GM21619 (cell line): ENCODE measurements around the gene TMEM273.
A peak's percentile ranks its signal among the peaks of the same experiment; 100 is the strongest.

Source experiments
- ATAC-seq: cut with Tn5 transposase; IDR thresholded peaks from one replicate; pipeline ENCODE4 v1.9.1; 2021; ENCODE audit not compliant: unreplicated experiment

Gene TMEM273, protein sequence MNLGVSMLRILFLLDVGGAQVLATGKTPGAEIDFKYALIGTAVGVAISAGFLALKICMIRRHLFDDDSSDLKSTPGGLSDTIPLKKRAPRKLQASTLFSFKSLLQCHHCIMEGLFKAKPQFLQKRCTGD

DNA sequence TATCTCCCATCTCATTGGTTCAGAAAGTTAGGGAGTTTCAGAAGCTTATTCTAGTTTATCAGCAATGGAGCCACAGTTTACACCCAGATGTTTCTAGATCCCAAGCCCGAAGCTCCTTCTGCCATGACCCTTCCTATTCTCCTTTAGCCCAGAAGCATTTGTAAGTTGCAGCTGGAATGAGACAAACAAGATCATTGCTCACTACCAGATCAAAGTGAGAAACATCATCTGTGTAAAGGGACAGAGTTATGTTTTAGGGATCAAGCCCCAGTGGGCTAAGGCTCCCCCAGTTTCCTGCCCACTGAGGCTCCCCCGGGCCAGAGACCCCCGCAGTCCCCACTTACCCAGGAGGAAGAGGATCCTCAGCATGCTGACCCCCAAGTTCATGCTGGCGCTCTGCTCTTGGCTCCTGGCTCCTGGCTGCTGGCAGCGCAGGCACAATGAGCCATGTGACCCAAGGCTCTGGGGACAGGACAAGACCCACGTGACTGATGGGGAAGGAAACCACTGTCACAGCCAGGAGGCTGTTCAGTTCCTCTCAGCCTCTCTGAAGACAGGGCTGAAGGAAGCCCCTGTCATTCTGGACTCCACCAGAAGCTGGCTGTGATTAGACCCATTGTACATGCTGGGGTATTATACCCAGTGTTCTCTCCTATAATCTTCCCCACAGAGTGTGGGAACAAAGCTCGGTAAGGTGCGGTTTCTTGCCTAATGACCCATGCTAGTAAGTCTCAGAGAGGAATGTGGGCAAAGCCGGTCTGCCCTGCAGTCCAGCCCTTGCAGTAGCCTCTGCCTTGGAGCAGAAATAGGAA lies at the start of gene TMEM273:
TMEM273 (minus strand) TSS at position 442 of the 812 bp plus-strand sequence; CDS start at position 387, 55 bp downstream.
- peak; percentile 71 for ATAC-seq

DNA sequence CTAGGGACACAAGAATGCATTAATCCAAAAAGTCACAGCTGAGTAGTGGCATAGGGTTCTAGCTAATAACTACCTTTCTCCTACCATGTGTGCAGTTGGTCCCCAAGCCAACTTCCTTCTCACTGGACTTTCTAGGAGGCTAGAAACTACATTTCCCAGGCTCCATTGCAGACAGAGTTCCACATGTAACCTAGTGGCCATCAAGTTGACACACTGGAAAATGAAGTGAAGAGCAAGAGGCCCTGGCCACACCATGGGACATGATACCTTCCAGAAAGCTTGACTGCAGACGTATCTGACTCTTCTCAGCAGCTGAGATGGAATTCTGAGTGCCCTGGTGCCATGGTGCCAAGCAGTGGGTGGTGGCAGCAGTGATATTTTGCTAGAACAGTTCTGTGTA lies 49.8 kb upstream of the TMEM273 start:
- no peak for ATAC-seq

DNA sequence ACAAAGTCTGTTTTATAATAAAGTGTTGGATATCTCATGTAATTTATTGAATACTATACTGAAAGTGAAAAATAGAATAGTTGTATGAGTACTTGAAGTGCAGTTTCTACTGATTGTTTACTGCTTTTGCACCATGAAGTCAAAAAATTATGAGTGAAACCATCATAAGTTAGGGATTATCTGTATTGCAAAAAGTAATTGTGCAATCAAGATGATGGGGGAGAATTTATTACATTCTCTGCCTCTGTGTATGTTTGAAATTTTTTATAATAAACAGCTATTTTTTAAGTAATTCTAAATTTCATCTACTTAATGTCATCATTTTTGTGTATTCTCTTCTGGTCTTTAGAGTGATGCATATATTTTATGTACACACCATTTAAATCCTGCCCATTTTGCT lies 47.2 kb upstream of the TMEM273 start:
- no peak for ATAC-seq

DNA sequence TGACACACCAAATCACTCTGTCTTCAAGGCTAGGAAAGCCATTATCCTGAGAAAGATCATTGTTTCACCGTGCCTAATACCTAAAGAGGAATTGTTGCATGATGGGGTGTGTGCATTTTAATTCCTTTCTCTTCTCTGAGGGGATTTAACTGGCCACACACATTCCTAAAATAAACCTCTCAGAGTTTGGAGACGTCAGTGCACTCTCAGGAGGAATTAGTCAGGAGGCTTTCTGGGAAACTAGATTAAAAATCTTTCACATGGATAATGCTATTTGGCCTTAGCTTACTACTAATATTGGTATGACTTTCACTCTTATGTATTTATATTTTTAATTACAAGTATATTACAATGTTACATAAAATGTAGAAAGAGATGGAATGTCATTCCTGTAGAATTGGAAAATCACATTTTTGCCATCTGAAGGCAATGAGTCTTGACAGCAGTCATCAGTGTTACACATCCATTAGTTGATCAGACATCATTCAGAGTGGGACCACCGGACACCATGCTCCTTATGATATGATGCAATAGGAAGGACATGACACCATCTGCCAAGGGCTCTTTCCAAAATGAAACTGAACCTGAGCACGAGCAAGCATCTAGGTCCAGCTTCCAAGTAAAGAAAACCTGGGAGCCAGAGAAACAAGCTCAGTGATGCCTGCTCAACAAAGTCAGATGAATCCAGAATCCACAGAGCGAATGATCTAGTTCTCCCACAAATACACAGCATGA lies 43.1 kb upstream of the TMEM273 start:
- no peak for ATAC-seq

DNA sequence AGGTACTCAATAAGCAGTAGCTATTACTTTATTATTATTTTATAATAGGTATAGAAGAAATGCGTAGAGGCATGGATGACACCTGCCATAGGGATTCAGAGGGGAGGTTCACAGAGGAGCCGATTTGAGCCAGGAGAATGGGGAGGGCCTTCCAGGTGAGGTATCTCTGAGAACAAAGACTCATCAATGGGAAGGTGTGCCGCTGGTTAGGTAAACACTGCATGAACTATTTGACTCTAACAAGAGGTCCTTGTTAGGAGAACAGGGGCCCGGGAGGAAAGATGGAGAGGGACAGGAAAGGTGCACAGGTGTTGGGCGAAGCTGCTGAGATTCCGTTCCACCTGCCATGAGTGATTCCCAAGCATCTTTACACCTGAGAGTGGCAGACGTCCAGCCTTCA lies 41.8 kb upstream of the TMEM273 start:
- ATAC-seq: no peak

DNA sequence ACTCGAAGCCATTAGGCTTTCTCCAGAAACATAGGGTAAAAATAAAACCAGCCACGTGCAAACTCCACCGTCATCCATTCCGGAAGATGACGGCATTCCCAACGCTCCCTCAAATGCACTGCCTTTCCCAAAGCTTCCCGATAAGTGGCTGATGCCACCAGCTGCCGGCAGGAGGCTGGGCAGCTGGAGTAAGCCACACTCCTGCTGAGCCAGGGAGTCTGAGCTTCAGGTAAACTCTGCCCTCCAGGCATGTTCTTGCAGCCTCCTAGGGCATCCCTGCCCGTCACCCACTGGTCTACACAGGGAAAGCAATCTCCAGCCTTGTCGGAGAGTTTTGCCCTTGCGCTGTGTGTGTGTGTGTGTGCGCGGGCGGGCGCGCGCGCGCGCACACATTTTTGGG lies 40.5 kb upstream of the TMEM273 start:
- no peak for ATAC-seq

DNA sequence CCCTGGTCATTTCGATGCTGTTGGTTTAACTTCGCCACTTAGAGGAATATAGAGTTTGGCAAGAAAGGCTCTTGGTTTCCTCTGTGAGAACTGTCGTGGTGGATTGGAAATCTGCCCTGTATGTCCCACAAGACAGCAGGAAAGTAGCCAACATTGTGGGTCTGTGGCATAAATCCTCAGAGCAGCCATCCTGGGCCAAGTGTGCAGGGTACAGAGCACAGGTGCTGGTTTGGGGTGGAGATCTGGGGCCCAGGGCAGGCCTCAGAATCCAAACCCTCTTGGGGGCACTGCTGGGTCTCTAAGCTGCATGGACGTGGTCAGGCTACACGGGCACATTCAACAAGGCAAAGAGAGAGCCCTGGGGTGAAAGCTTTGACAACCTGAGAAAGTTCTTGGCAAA lies 39.2 kb upstream of the TMEM273 start:
- no peak for ATAC-seq

DNA sequence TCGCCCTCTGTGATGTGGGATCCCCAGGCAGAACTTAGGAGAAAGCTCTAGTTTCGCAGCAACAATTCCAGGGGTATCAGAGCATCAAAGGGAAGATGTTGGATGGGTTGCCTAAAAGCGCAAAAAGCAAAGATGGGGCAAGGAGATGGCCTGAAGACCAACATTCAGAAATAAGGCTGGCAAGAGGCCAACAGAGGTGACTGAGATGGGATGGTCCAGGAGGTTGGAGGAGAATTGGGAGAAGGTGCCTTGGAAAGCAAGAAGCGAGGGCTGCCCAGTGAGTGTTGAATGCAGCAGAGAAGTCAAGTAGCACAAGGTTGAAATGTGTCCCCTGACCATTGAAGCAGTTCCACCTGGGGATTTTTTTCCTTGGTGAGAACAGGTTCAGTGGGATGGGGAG lies 38.4 kb upstream of the TMEM273 start:
- ATAC-seq: no peak

DNA sequence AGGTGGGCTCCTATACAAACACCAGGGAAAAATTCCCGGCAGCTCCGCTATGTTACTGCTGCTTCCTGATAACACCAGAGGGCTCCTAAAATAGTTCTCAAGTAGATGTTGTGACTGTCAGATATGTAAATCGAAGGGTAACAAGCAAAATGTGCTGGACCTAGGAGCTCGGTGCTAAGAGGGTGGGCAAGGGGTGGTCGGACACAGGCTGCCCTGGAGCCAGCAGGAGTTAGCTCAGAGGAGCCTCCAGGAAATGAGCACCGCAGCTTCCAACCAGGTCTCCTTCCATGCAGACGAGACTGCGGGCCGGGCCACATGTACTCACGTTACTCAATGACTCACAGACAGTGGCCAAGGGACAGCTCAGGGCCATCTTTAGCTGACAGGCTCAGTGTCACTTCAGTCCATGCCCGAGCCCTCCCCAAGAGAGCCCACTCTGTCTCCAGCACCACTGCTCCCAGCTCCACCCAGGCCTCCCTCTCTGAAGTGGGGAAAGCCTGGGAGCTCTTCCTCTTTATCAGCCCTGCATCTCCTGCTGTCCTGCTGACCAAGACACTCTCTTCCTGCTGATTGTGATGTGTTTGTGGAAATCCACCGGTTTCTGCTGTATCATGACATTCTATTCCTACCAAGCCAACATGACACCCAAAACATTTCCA lies 37.2 kb upstream of the TMEM273 start:
- no peak for ATAC-seq

DNA sequence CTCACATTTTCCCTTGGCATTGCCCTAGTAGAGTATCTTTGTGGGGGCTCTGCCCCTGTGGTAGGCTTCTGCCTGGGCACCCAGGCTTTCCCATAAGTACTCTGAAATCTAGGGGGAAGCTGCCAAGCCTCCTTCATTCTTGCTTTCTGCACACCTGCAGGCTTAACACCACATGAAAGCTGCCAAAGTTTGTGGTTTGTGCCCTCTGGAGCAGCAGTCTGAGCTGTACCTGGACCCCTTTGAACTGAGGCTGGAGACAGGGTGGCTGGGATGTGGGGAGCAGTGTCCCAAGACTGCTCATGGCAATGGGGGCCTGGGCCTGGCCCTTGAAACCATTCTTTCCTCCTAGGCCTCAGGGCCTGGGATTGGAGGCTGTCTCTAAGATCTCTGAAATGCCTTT lies 35.0 kb upstream of the TMEM273 start:
- ATAC-seq: no peak

DNA sequence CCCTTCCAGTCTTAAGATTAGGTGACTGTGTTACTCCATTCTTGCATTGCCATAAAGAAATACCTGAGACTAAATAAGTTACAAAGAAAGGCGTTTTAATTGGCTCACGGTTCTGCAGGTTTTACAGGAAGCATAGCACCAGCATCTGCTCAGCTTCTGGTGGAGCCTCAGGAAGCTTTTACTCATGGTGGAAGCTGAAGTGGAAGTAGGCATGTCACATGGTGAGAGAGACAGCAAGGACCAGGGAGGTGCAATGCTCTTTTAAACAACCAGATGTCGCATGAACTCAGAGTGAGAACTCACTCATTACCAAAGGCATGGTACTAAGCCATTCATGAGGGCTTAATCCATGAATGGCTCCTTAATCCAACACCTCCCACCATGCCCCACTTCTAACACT lies 34.0 kb upstream of the TMEM273 start:
- ATAC-seq: no peak

DNA sequence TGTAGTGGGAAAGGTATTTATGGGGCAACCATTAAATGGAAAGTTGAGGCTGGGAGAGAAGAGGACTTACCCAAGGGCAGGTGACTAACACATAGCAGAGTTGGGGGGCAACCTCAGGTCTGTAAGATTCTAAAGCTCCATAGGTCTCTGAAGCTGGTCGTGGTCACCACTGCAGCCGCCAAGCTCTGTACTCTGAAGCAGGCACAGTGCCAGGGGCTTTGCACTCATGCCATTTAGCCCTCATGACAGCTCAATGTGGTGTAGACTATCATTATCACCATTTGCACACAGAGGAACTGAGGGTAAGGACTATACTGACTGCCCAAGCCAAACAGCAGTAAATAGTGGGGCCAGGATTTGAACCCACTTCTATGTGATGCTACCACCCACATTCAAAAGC lies 32.5 kb upstream of the TMEM273 start:
- no peak for ATAC-seq

DNA sequence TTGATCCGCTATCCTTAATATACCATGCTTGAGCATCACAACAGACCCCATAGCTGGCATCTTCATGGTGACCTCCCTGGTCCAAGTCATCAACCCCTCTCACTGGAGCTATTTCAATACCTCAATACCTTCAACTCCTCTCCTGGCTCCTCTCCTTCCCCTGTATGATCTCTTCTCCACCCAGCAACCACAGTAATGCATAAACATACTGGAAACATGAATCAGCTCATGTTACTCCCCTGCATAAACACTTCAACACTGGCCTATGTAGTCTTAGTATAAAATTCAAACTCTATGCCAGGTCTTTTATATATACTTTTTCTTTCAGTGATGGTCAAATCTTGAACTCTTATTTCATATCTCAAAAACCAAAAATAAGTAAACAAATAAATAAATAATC lies 31.8 kb upstream of the TMEM273 start:
- no peak for ATAC-seq

DNA sequence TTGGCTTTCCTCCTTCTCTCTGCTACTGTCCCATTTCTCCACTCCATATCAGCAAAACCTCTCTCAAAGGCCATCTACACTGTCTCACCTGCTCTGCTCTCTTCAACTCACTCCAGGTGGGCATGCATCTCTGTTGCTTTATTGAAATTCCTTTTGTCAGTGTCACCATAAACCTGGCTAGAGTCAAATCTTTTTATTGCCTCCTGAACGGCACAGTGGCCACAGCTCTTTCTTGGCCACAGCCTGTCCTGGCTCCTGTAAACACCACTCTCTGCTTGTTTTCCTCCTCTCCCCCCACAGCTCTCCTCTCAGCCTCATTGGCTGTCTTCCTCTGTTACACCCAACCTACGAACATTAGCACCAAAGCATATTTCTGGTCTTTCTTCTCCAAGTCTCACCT lies 31.1 kb upstream of the TMEM273 start:
- ATAC-seq: no peak

DNA sequence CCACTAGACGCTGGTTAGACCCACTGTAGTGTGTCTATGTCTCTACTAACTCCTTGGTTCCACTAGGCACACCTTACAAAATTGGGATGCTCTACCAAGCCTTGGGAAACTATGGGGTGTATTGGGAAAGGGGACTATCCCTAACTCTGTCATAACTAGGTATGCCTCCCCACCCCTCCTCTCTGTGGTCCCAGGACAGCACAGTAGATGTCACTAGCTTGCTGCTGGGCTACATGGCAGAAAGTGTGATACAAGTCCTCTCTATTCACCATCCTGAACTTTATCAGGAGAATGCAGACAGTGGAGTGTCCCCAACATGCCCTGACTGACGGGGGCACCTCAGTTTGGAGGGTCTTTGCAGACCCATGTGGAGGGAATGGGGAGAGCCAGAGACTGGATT lies 30.3 kb upstream of the TMEM273 start:
- no peak for ATAC-seq

DNA sequence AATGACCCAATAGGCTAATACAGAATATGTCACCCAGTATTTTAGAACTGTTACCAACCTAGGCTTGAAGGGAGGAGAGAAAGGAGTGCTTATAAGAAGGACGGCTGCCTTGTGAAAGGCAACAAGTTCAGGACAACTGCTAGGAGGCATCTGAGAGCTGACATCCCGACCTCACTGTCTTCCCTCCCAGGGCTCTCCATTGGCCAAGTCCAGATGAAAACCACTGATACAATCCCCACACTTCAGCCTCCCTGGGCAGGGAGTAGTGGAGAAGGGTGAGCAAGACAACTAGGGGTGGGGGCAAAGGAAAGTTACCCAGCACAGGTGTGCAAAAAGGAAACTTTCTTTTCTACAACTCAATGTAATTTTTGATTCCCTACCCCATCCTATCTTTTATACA lies 29.5 kb upstream of the TMEM273 start:
- ATAC-seq: no peak

DNA sequence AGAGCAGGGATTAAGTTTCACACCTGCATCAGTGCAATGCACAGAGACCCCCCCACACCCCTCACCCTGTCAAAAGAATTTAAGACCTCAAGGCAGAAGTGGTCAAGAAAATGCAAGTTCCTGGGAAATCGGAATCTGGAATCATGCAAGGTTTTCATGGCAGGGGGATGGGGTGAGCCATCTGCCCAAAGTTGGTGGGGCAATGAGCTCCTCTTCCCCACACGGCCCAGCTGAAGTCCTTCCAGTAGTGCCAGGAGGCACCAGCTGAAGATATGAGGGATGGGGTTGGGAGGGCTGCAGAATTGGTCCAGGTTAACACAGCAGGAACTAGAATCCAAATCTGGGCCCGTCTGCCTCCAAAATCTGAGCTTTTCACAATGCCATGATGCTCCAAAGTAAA lies 25.0 kb upstream of the TMEM273 start:
- no peak for ATAC-seq

DNA sequence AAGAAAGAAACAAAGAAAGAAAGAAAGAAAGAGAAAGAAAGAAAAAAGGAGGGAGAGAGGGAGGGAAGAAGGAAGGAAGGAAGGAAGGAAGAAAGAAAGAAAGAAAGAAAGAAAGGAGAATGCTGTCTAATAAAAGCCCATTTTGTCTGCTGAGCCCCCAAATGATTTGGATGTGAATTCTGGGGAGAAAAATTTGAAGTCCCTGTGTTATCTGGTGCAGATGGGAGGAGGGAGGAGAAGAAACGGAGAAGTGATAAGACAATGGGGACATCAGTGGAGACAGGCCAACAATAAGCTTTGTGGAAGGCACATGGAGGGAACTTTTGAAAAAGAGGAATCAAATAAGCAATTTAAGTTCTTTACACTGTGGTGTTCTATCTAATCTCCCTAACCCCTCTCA lies 24.6 kb upstream of the TMEM273 start:
- no peak for ATAC-seq

DNA sequence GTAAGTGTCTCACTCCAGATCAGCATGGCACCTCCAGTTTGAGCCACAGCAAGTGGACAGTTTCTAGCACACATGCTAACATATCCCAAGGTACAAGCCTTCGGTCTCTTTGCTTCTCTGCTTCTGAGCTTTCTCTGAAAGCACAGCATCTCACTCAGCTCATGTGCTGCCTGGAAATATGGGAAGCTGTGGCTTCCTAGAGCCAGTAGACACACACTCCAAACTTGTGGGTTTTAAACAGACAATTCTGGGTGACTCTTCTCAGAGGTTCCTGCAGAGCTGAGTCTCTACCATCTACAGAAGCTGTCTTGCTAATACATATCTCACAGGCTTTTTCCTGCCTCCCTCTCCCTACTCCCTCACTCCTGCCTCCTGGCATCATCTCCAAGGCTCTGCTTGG lies 23.9 kb upstream of the TMEM273 start:
- no peak for ATAC-seq

DNA sequence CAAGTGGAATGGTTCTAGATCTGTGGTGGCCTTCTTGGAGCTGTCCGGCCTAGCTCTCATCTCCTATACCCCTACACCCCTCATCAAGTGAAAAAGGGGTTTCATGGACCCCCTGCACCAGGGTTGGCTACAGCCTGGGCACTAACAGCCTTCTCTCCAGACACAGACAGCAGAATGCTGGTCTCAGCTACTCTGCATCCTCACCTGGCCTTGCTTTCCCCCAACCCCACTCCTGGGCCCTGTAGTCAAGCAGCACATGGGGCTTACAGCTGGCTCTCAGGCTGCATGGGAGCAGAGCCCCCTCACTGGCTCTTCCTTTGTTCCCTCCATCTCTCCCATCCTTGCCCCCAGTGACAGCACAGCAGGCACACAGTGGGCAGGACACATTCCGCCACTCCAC lies 20.8 kb upstream of the TMEM273 start:
- ATAC-seq: no peak

DNA sequence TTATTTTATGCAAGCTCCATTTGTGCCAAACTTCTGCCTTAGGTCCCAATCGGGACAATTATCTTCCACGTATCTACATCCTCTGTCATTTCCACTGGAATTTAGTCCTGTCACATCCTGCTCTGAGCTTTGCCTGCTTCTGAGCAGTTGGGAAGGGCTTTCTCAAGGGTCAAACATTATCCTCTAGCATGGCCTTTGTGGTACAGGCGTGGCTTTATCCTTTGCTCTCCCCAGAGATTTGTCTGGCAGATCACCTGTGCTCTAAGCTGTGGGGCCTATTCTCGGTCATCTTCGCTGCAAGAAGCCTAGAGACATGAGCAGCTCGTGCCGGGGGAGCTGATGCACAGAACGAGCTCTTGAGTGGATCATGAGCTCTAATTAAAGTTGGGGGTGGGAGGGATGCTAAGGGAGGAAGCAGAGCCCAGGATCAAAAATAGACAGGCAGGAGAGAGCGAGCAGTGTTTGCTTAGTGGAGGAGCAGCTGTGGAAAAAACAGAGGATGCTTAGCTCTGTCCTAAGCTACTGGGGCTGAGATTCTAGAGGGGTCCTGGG lies 19.8 kb upstream of the TMEM273 start:
- ATAC-seq: no peak
